Neural crest cell (in vitro differentiated cells): ENCODE measurements around the gene UNCX. TPM values are rescaled to one million over a fixed set of nuclear protein-coding genes. Genes with fewer than 3 reads are reported as not detected.

Source experiments
- DNase-seq: peaks from one replicate; pipeline ENCODE4 v3.0.0; 2021; ENCODE audit warnings: low read depth, mixed read lengths, low spot score
- H3K27ac Mint-ChIP-seq: one replicate; pipeline ENCODE4 v1.8.0; 2021; ENCODE audit warnings: mild to moderate bottlenecking, mixed read lengths; ENCODE audit not compliant: unreplicated experiment
- H3K27me3 Mint-ChIP-seq: 2 replicates; pipeline ENCODE4 v1.8.0; 2021; ENCODE audit warnings: low read depth, mild to moderate bottlenecking, mixed read lengths
- H3K36me3 Mint-ChIP-seq: 2 replicates; pipeline ENCODE4 v1.8.0; 2021; ENCODE audit warnings: low read depth, mild to moderate bottlenecking, mixed read lengths
- H3K4me1 Mint-ChIP-seq: 2 replicates; pipeline ENCODE4 v1.8.0; 2021; ENCODE audit warnings: mixed read lengths
- H3K4me3 Mint-ChIP-seq: one replicate; pipeline ENCODE4 v1.8.0; 2021; ENCODE audit warnings: mild to moderate bottlenecking, mixed read lengths
- H3K9me3 Mint-ChIP-seq: 2 replicates; pipeline ENCODE4 v1.8.0; 2021; ENCODE audit warnings: mixed read lengths
- CTCF ChIP-seq: fragments of 200-600 bp; sonication (generic); conservative IDR thresholded peaks from 2 replicates; pipeline ENCODE4 v1.5.0; 2021; ENCODE audit warnings: antibody characterized with exemption, mild to moderate bottlenecking
- total RNA-seq: library from RNA; stranded (reverse); gene quantifications from 2 replicates; pipeline ENCODE4 v1.2.1, GENCODE V29; 2021

Gene UNCX
- total RNA-seq, 1 donor from 2014 or later: 2.4 TPM

- no peaks in the 10 kb centered on the region for H3K4me1 Mint-ChIP-seq
- H3K36me3 Mint-ChIP-seq: no peaks in the 10 kb centered on the region
- no peak for DNase-seq
- TF ChIP-seq CTCF: no peak
- H3K27me3 Mint-ChIP-seq: peaks cover 72% of the 10 kb centered on the region
- no peak overlapping the region for H3K27ac Mint-ChIP-seq
- H3K4me3 Mint-ChIP-seq: no peak overlapping the region
- H3K9me3 Mint-ChIP-seq: no peaks in the 10 kb centered on the region
These were observed 22.6 kb downstream of the UNCX start for GRCh38 chr7:1255080-1255816.

GRCh38 chr7:1255817-1256340 is 23.2 kb downstream of the UNCX start:
- no peak for TF ChIP-seq CTCF
- no peaks in the 10 kb centered on the region for H3K36me3 Mint-ChIP-seq
- H3K4me3 Mint-ChIP-seq: no peak overlapping the region

GRCh38 chr7:1256621-1257020 is 23.9 kb downstream of the UNCX start:
- H3K4me1 Mint-ChIP-seq: no peaks in the 10 kb centered on the region
- DNase-seq: no peak
- H3K36me3 Mint-ChIP-seq: no peaks in the 10 kb centered on the region
- no peak for TF ChIP-seq CTCF
- H3K27me3 Mint-ChIP-seq: peaks cover 65% of the 10 kb centered on the region
- H3K27ac Mint-ChIP-seq: no peak overlapping the region
- H3K9me3 Mint-ChIP-seq: no peaks in the 10 kb centered on the region
- H3K4me3 Mint-ChIP-seq: no peak overlapping the region

More at GRCh38 chr7:1255817-1256340, 23.2 kb downstream of the UNCX start:
- H3K27ac Mint-ChIP-seq: no peak overlapping the region
- no peaks in the 10 kb centered on the region for H3K9me3 Mint-ChIP-seq
- no peak for DNase-seq
- H3K27me3 Mint-ChIP-seq: peaks cover 70% of the 10 kb centered on the region
- H3K4me1 Mint-ChIP-seq: no peaks in the 10 kb centered on the region

GRCh38 chr7:1257221-1257620 is 24.5 kb downstream of the UNCX start:
- Mint-ChIP-seq H3K27ac (no peak overlapping the region), H3K27me3 (peaks cover 65% of the 10 kb centered on the region), H3K9me3 (no peaks in the 10 kb centered on the region), H3K36me3 (no peaks in the 10 kb centered on the region), H3K4me1 (no peaks in the 10 kb centered on the region), H3K4me3 (no peak overlapping the region)
- TF ChIP-seq CTCF: no peak
- no peak for DNase-seq

GRCh38 chr7:1257863-1258262 is 25.2 kb downstream of the UNCX start:
- Mint-ChIP-seq H3K36me3 (no peaks in the 10 kb centered on the region), H3K4me1 (no peaks in the 10 kb centered on the region), H3K27ac (no peak overlapping the region), H3K27me3 (peaks cover 59% of the 10 kb centered on the region), H3K9me3 (no peaks in the 10 kb centered on the region), H3K4me3 (no peak overlapping the region)
- DNase-seq: no peak
- no peak for TF ChIP-seq CTCF
